Rectal smooth muscle tissue (tissue), 1 donor: ENCODE results near the gene ZNF555.
"Not testable (repeated sequence)": the region's sequence is repeated elsewhere in the genome, so short reads cannot be mapped to it uniquely, and the experiment has no call there.

Experiments
- H3K27ac ChIP-seq: one replicate; pipeline ENCODE4 v1.7.0; 2013; ENCODE audit warnings: low read depth, low read length, inconsistent platforms
- H3K27me3 ChIP-seq: one replicate; pipeline ENCODE4 v1.7.0; 2013; ENCODE audit warnings: low read length; ENCODE audit not compliant: control insufficient read depth, insufficient read depth
- H3K36me3 ChIP-seq: one replicate; pipeline ENCODE4 v1.7.0; 2013; ENCODE audit warnings: low read length; ENCODE audit not compliant: control insufficient read depth, insufficient read depth
- H3K4me1 ChIP-seq: one replicate; pipeline ENCODE4 v1.7.0; 2013; ENCODE audit warnings: low read length; ENCODE audit not compliant: control insufficient read depth, insufficient read depth
- H3K4me3 ChIP-seq: one replicate; pipeline ENCODE4 v1.7.0; 2013; ENCODE audit warnings: low read length
- H3K9ac ChIP-seq: one replicate; pipeline ENCODE4 v1.7.0; 2013; ENCODE audit warnings: low read length

Gene ZNF555

GRCh38 chr19:2903326-2903725 lies 62.1 kb downstream of the ZNF555 start:
- H3K27ac ChIP-seq, H3K4me3 ChIP-seq, H3K4me1 ChIP-seq, H3K9ac ChIP-seq, H3K27me3 ChIP-seq, H3K36me3 ChIP-seq: not testable (repeated sequence)

GRCh38 chr19:2905918-2906519 lies 64.7 kb downstream of the ZNF555 start:
- Histone ChIP-seq H3K27ac (no peak overlapping the region), H3K9ac (no peak overlapping the region), H3K36me3 (no peaks in the 10 kb centered on the region), H3K27me3 (no peaks in the 10 kb centered on the region), H3K4me3 (no peak overlapping the region), H3K4me1 (no peaks in the 10 kb centered on the region)

DNA sequence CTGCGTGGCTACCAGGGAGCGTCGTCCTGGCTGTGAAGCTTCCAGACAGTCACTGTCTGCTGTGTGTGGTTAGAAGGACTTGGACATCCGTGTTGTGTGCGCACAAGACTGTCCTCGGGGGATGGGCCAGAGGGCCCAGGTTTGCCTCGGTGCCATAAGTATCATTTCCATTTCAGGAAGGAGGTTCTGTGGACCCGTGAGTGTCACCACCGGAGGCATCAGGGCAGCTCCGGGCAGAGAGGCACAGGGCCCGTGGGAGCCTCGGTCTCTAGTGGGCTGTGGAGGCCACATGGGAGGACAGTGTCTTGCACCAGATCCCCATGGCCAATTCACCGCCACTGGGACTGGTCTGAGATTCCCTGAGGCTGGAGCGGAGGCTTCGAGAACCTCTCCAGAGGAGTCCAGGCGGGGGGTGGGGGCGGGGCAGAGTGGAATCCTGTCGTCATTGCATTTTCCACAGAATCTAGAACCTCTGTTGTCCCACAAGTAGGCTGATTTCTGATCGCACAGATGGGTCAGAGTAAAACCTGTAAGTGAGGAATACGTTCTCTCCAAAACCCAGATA lies 65.4 kb downstream of the ZNF555 start:
- Histone ChIP-seq H3K36me3 (no peaks in the 10 kb centered on the region), H3K27ac (no peak overlapping the region), H3K9ac (no peak overlapping the region), H3K27me3 (no peaks in the 10 kb centered on the region), H3K4me1 (no peaks in the 10 kb centered on the region), H3K4me3 (no peak overlapping the region)
